ENCODE results near the gene CCSER1. TPM values are rescaled to one million over a fixed set of nuclear protein-coding genes. Genes with fewer than 3 reads are reported as not detected.
"Not testable (repeated sequence)": the region's sequence is repeated elsewhere in the genome, so short reads cannot be mapped to it uniquely, and the experiment has no call there.

CCSER1 gene
- total and polyA plus RNA-seq, 2 experiments from 2014 or later: 5.2 to 23.4 TPM

DNA sequence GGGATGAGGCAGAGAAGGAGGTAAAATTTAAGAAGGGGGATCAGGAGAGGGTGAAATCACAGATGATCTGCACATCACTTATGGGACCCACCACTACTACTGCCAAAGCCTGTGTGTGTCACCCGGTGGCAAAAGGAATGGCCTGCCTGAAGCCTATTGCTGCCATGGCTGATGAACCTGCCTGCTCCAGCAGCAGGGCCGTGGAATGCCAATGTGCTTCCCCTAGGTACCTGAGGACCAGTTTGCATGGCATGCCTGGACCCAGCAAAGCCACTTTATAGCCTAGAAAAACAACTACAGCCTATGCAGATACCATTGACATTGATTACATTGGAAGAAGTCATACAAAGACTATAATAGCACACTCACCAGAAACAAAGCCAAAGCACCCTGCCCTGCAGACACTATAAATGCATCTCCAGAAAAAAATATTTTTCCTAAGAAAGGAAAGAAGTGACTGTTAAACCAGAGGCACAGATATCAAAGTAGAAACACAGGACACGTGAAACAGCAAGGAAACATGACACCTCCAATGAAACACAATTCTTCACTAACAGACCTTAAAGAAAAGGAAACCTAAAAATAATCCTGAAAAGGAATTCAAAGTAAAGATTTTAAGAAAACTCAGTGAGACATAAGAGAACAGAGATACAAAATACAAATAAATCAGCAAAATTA is 1495.9 kb downstream of the CCSER1 start:
- no peak overlapping the region for H2AFZ ChIP-seq
- no peak overlapping the region for H3K4me2 ChIP-seq
- H3K9me2 ChIP-seq (replicated peaks; ENCODE audit: insufficient read depth): no peaks in the 10 kb centered on the region
- H3K79me2 ChIP-seq: no peaks in the 10 kb centered on the region
- H3K4me1 ChIP-seq (ENCODE audit: insufficient read depth): no peaks in the 10 kb centered on the region
- no peak for TF ChIP-seq EZH2 (IDR thresholded peaks at IDR 0.05; ENCODE audit: borderline replicate concordance)
- TF ChIP-seq, protein P1, sequence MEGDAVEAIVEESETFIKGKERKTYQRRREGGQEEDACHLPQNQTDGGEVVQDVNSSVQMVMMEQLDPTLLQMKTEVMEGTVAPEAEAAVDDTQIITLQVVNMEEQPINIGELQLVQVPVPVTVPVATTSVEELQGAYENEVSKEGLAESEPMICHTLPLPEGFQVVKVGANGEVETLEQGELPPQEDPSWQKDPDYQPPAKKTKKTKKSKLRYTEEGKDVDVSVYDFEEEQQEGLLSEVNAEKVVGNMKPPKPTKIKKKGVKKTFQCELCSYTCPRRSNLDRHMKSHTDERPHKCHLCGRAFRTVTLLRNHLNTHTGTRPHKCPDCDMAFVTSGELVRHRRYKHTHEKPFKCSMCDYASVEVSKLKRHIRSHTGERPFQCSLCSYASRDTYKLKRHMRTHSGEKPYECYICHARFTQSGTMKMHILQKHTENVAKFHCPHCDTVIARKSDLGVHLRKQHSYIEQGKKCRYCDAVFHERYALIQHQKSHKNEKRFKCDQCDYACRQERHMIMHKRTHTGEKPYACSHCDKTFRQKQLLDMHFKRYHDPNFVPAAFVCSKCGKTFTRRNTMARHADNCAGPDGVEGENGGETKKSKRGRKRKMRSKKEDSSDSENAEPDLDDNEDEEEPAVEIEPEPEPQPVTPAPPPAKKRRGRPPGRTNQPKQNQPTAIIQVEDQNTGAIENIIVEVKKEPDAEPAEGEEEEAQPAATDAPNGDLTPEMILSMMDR (IDR thresholded peaks at IDR 0.05; ENCODE audit: poor library complexity): no peak
- TF ChIP-seq EZH2phosphoT487 (IDR thresholded peaks at IDR 0.05; ENCODE audit: low read depth, severe bottlenecking, unreplicated experiment): no peak
- H4K20me1 ChIP-seq (ENCODE audit: insufficient read depth, poor library complexity, severe bottlenecking): no peaks in the 10 kb centered on the region
- no peak overlapping the region for H3K27ac ChIP-seq
- H3K4me3 ChIP-seq: no peak overlapping the region
- H3K9me3 ChIP-seq (ENCODE audit: low read depth): no peaks in the 10 kb centered on the region
- whole genome bisulfite sequencing (ENCODE audit: low lambda C conversion rate, missing lambda C conversion rate): 81% methylated on average over 3 of the region's 3 CpGs
- H3K27me3 ChIP-seq: no peaks in the 10 kb centered on the region
- DNase-seq (ENCODE audit: low spot score): no peak
- H3K36me3 ChIP-seq (replicated peaks; ENCODE audit: insufficient read depth, low read depth): no peaks in the 10 kb centered on the region

DNA sequence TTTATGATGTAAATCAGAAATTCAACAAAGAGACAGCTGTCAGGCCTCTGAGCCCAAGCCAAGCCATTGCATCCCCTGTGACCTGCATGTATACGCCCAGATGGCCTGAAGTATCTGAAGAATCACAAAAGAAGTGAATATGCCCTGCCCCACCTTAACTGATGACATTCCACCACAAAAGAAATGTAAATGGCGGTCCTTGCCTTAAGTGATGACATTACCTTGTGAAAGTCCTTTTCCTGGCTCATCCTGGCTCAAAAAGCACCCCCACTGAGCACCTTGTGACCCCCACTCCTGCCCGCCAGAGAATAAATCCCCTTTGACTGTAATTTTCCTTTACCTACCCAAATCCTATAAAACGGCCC is 1496.4 kb downstream of the CCSER1 start:
- H2AFZ ChIP-seq; H3K4me2 ChIP-seq; DNase-seq (ENCODE audit: low spot score); H3K27ac ChIP-seq; H3K9me3 ChIP-seq (ENCODE audit: low read depth); H3K9me2 ChIP-seq (replicated peaks; ENCODE audit: insufficient read depth); H3K4me1 ChIP-seq (ENCODE audit: insufficient read depth); H3K4me3 ChIP-seq; H3K36me3 ChIP-seq (replicated peaks; ENCODE audit: insufficient read depth, low read depth); H4K20me1 ChIP-seq (ENCODE audit: insufficient read depth, poor library complexity, severe bottlenecking); H3K27me3 ChIP-seq; H3K79me2 ChIP-seq: not testable (repeated sequence)
- 90% methylated on average over 4 of the region's 4 CpGs for WGBS (ENCODE audit: low lambda C conversion rate, missing lambda C conversion rate)

DNA sequence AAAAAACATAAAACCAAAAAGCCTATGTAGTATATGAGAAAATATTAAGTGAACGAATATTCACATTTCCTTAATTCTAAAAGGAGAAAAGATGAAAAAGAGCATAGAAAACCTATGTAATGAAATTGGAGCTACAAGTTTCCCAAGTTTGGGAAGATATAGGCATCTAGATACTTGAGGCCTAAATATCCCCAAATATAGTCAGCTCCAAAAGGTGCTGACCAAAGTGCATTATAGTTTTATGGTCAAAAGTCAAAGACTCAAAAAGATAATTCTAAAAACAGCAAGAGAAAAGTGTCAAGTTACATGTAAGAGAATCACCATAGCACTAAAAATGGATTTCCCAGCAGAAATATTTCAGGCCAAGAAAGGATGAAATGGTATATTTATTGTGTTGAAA is 1502.9 kb downstream of the CCSER1 start:
- no peak overlapping the region for H3K4me2 ChIP-seq
- H3K9me3 ChIP-seq (ENCODE audit: low read depth): no peaks in the 10 kb centered on the region
- H3K27me3 ChIP-seq: no peaks in the 10 kb centered on the region
- no peaks in the 10 kb centered on the region for H3K36me3 ChIP-seq (replicated peaks; ENCODE audit: insufficient read depth, low read depth)
- no peak for DNase-seq (ENCODE audit: low spot score)
- no peak overlapping the region for H2AFZ ChIP-seq
- TF ChIP-seq EZH2phosphoT487 (IDR thresholded peaks at IDR 0.05; ENCODE audit: low read depth, severe bottlenecking, unreplicated experiment) (no peak), EZH2 (IDR thresholded peaks at IDR 0.05; ENCODE audit: borderline replicate concordance) (no peak)
- TF ChIP-seq, protein P1 (IDR thresholded peaks at IDR 0.05; ENCODE audit: poor library complexity): no peak
- WGBS (ENCODE audit: low lambda C conversion rate, missing lambda C conversion rate): 68% methylated on average over 1 of the region's 1 CpG
- H3K27ac ChIP-seq: no peak overlapping the region
- no peaks in the 10 kb centered on the region for H3K9me2 ChIP-seq (replicated peaks; ENCODE audit: insufficient read depth)
- no peak overlapping the region for H3K4me3 ChIP-seq
- no peaks in the 10 kb centered on the region for H4K20me1 ChIP-seq (ENCODE audit: insufficient read depth, poor library complexity, severe bottlenecking)
- H3K4me1 ChIP-seq (ENCODE audit: insufficient read depth): no peaks in the 10 kb centered on the region
- H3K79me2 ChIP-seq: no peaks in the 10 kb centered on the region

- no peaks in the 10 kb centered on the region for H4K20me1 ChIP-seq (ENCODE audit: insufficient read depth, poor library complexity, severe bottlenecking)
- H3K36me3 ChIP-seq (replicated peaks; ENCODE audit: insufficient read depth, low read depth): no peaks in the 10 kb centered on the region
- no peaks in the 10 kb centered on the region for H3K9me3 ChIP-seq (ENCODE audit: low read depth)
- H3K9me2 ChIP-seq (replicated peaks; ENCODE audit: insufficient read depth): no peaks in the 10 kb centered on the region
- H3K4me1 ChIP-seq (ENCODE audit: insufficient read depth): no peaks in the 10 kb centered on the region
- H3K4me2 ChIP-seq: no peak overlapping the region
- DNase-seq (ENCODE audit: low spot score): no peak
- no peak overlapping the region for H3K27ac ChIP-seq
- H3K79me2 ChIP-seq: no peaks in the 10 kb centered on the region
- no peaks in the 10 kb centered on the region for H3K27me3 ChIP-seq
- no peak overlapping the region for H2AFZ ChIP-seq
- H3K4me3 ChIP-seq: no peak overlapping the region
- no peak for TF ChIP-seq EZH2phosphoT487 (IDR thresholded peaks at IDR 0.05; ENCODE audit: low read depth, severe bottlenecking, unreplicated experiment)
- TF ChIP-seq, protein P1 (IDR thresholded peaks at IDR 0.05; ENCODE audit: poor library complexity): no peak
- TF ChIP-seq EZH2 (IDR thresholded peaks at IDR 0.05; ENCODE audit: borderline replicate concordance): no peak
Observed at GRCh38 chr4:91630764-91631163, 1503.6 kb downstream of the CCSER1 start.

Measured in hepatocyte (in vitro differentiated cells).